Keratinocyte (primary cell): ENCODE measurements around the gene EDDM13. TPM values are rescaled to one million over a fixed set of nuclear protein-coding genes. Genes with fewer than 3 reads are reported as not detected.

ENCODE experiments used
- DNase-seq: peaks from one replicate; pipeline ENCODE4 v3.0.0-alpha.2; 2011; ENCODE audit warnings: low read depth, missing footprints, low spot score
- FAIRE-seq: peaks from 2 replicates; lab custom pipeline; 2011; peaks lifted over from hg19 to GRCh38; lab: Jason Lieb, UNC
- H2AFZ ChIP-seq: 2 replicates; pipeline ENCODE4 v1.6.0; 2012; ENCODE audit warnings: low read length, control low read depth, inconsistent platforms; ENCODE audit not compliant: control insufficient read depth
- H3K27ac ChIP-seq: 2 replicates; pipeline ENCODE4 v1.5.1; 2011; ENCODE audit warnings: low read length; ENCODE audit not compliant: control insufficient read depth, insufficient read depth
- H3K27me3 ChIP-seq: 3 replicates; pipeline ENCODE4 v1.6.0; 2011; ENCODE audit warnings: low read length; ENCODE audit not compliant: control insufficient read depth, insufficient read depth; ENCODE audit errors: extremely low read depth
- H3K36me3 ChIP-seq, 2 experiments: 2 replicates in 1 of 2; 3 replicates in 1 of 2; pipeline ENCODE4 v1.5.1; 2011; ENCODE audit warnings: low read length in 2 of 2, mild to moderate bottlenecking in 1 of 2; ENCODE audit not compliant: control insufficient read depth in 2 of 2, insufficient read depth in 2 of 2; ENCODE audit errors: extremely low read depth in 1 of 2
- H3K4me1 ChIP-seq: 3 replicates; pipeline ENCODE4 v1.5.1; 2011; ENCODE audit warnings: low read length; ENCODE audit not compliant: control insufficient read depth, insufficient read depth; ENCODE audit errors: extremely low read depth
- H3K4me2 ChIP-seq: 3 replicates; pipeline ENCODE4 v1.6.0; 2011; ENCODE audit warnings: low read depth, low read length; ENCODE audit not compliant: control insufficient read depth, insufficient read depth; ENCODE audit errors: extremely low read depth
- H3K4me3 ChIP-seq, 3 experiments: fragments of 200-600 bp in 1 of 3; sonication (generic) in 1 of 3; 2 replicates in 2 of 3; 3 replicates in 1 of 3; pipeline ENCODE4 v1.5.1; 2011 to 2016; ENCODE audit warnings: low read length in 3 of 3, mild to moderate bottlenecking in 3 of 3, control low read depth in 2 of 3, inconsistent platforms in 1 of 3, low read depth in 1 of 3, mixed read lengths in 1 of 3, mixed run types in 1 of 3, moderate library complexity in 1 of 3; ENCODE audit not compliant: control insufficient read depth in 2 of 3, insufficient read depth in 2 of 3; ENCODE audit errors: extremely low read depth in 1 of 3
- H3K79me2 ChIP-seq: 2 replicates; pipeline ENCODE4 v1.6.0; 2012; ENCODE audit warnings: low read length; ENCODE audit not compliant: control insufficient read depth, insufficient read depth
- H3K9ac ChIP-seq: 3 replicates; pipeline ENCODE4 v1.6.0; 2011; ENCODE audit warnings: low read length; ENCODE audit not compliant: control insufficient read depth, insufficient read depth; ENCODE audit errors: extremely low read depth
- H3K9me1 ChIP-seq: 3 replicates; pipeline ENCODE4 v1.6.0; 2011; ENCODE audit warnings: low read length; ENCODE audit not compliant: control insufficient read depth, insufficient read depth; ENCODE audit errors: extremely low read depth
- H3K9me3 ChIP-seq: 2 replicates; pipeline ENCODE4 v1.5.1; 2012; ENCODE audit warnings: low read depth, low read length; ENCODE audit not compliant: control insufficient read depth
- H4K20me1 ChIP-seq: 3 replicates; pipeline ENCODE4 v1.6.0; 2011; ENCODE audit warnings: low read length; ENCODE audit not compliant: control insufficient read depth, insufficient read depth; ENCODE audit errors: extremely low read depth
- EZH2 ChIP-seq: IDR thresholded peaks from one replicate; pipeline ENCODE4 v1.6.1; 2012; ENCODE audit warnings: inconsistent platforms, mild to moderate bottlenecking, low read length, moderate library complexity
- dilution Hi-C: fragments of 300-500 bp; cut with MboI; formaldehyde crosslinking; loops from one replicate; pipeline ENCODE4 v1.7.0; 2020; ENCODE audit warnings: low sequenced_read_pairs; ENCODE audit not compliant: extremely low pct_ligation_motif_present
- polyA plus RNA-seq, 5 experiments: library from polyadenylated mRNA; depleted of rRNA in 3 of 5; stranded (reverse) in 3 of 5; stranded (forward) in 1 of 5; unstranded in 1 of 5; fragments of >200 nt; gene quantifications; 1 replicate in 1 of 5; 2 replicates in 3 of 5; 3 replicates in 1 of 5; pipeline versions ENCODE4 v1.2.1 to v1.2.3, GENCODE V29; 2011 to 2012; ENCODE audit warnings: missing spikeins in 2 of 5, low read depth in 1 of 5, low replicate concordance in 1 of 5
- small RNA-seq, 3 experiments: library from RNA; depleted of rRNA; stranded (forward); fragments of <200 nt; gene quantifications; one replicate each; pipeline ENCODE3, GENCODE V24; 2012; ENCODE audit warnings: low read depth in 3 of 3, low replicate concordance in 1 of 3; ENCODE audit not compliant: insufficient read length in 3 of 3
- TF ChIP-seq, protein P1 (sequence below), 3 experiments: IDR thresholded peaks in 1 of 3; conservative IDR thresholded peaks in 1 of 3; optimal IDR thresholded peaks in 1 of 3; 2 replicates in 2 of 3; 3 replicates in 1 of 3; pipeline versions ENCODE3 to v1.5.1; 2011; ENCODE audit warnings: low read length in 3 of 3, mild to moderate bottlenecking in 3 of 3, moderate library complexity in 2 of 3, control low read depth in 1 of 3, inconsistent platforms in 1 of 3; ENCODE audit not compliant: insufficient read depth in 2 of 3; ENCODE audit errors: extremely low read depth in 1 of 3

The EDDM13 gene
- polyA plus RNA-seq, 1 donor (not counting 4 experiments of a cell fraction or from before 2014, with no cell fraction given), result 6.1 TPM

- FAIRE-seq (no peak), DNase-seq (no peak)
Measured at GRCh38 chr19:56356944-56357343, 84.4 kb downstream of the EDDM13 start.

More at GRCh38 chr19:56356944-56357343, 84.4 kb downstream of the EDDM13 start:
- Histone ChIP-seq H2AFZ (no peak overlapping the region), H3K36me3 (no peaks in the 10 kb centered on the region), H3K9ac (no peak overlapping the region), H3K27me3 (no peaks in the 10 kb centered on the region), H3K27ac (no peak overlapping the region), H3K9me1 (no peaks in the 10 kb centered on the region), H3K4me3 (no peak overlapping the region), H3K9me3 (peaks cover 3% of the 10 kb centered on the region), H3K4me1 (no peaks in the 10 kb centered on the region), H3K79me2 (no peaks in the 10 kb centered on the region), H3K4me2 (no peak overlapping the region), H4K20me1 (no peaks in the 10 kb centered on the region)
- dilution Hi-C loops, result no loop called here
- TF ChIP-seq EZH2, result no peak
- TF ChIP-seq, protein P1, sequence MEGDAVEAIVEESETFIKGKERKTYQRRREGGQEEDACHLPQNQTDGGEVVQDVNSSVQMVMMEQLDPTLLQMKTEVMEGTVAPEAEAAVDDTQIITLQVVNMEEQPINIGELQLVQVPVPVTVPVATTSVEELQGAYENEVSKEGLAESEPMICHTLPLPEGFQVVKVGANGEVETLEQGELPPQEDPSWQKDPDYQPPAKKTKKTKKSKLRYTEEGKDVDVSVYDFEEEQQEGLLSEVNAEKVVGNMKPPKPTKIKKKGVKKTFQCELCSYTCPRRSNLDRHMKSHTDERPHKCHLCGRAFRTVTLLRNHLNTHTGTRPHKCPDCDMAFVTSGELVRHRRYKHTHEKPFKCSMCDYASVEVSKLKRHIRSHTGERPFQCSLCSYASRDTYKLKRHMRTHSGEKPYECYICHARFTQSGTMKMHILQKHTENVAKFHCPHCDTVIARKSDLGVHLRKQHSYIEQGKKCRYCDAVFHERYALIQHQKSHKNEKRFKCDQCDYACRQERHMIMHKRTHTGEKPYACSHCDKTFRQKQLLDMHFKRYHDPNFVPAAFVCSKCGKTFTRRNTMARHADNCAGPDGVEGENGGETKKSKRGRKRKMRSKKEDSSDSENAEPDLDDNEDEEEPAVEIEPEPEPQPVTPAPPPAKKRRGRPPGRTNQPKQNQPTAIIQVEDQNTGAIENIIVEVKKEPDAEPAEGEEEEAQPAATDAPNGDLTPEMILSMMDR (optimal IDR thresholded peaks at IDR 0.05 in 1 of 3, IDR thresholded peaks at IDR 0.05 in 1 of 3, conservative IDR thresholded peaks at IDR 0.05 in 1 of 3; ENCODE audit: extremely low read depth in 1 of 3, insufficient read depth in 2 of 3, low read length in 3 of 3), result no peak

Small RNAs within 50 kb of the gene (small RNA-seq; reads per million reads assigned to genes)
- gene RF00019, result 0 reads per million in 3 experiments

Other genes starting within 250 kb of the EDDM13 start
- gene ZNF787, start 151.5 kb upstream of the EDDM13 start, polyA plus RNA-seq, result 4.0 to 10.7 TPM (median 5.6 TPM) in 3 replicates
- 7.4 to 10.8 TPM (median 9.1 TPM) in 3 replicates for gene ZNF444, start 131.5 kb upstream of the EDDM13 start, polyA plus RNA-seq
- not detected in 3 replicates for gene GALP, start 96.7 kb upstream of the EDDM13 start, polyA plus RNA-seq
- 0.05 TPM in 1 of 3 replicates, not detected in the others for gene ZSCAN5B, start 75.0 kb upstream of the EDDM13 start, polyA plus RNA-seq
- not detected in 3 replicates for gene ZSCAN5C, start 70.5 kb upstream of the EDDM13 start, polyA plus RNA-seq
- gene ZSCAN5A, start 42.1 kb downstream of the EDDM13 start, polyA plus RNA-seq, result 5.7 to 9.4 TPM (median 6.1 TPM) in 3 replicates
- 4.0 to 4.7 TPM (median 4.3 TPM) in 3 replicates for gene ZNF582, start 120.8 kb downstream of the EDDM13 start, polyA plus RNA-seq
- 2.3 to 3.3 TPM (median 2.4 TPM) in 3 replicates for gene ZNF583, start 131.6 kb downstream of the EDDM13 start, polyA plus RNA-seq
- 2.3 to 4.1 TPM (median 3.0 TPM) in 3 replicates for gene ZNF667, start 204.6 kb downstream of the EDDM13 start, polyA plus RNA-seq
- 1.8 to 5.8 TPM (median 5.1 TPM) in 3 replicates for gene ZNF471, start 235.1 kb downstream of the EDDM13 start, polyA plus RNA-seq